BJ (cell line): ENCODE data around the gene WASHC2A. TPM values are rescaled to one million over a fixed set of nuclear protein-coding genes. Genes with fewer than 3 reads are reported as not detected.
"Not testable (repeated sequence)": the region's sequence is repeated elsewhere in the genome, so short reads cannot be mapped to it uniquely, and the experiment has no call there.

ENCODE experiments used
- CTCF ChIA-PET: fragments of 350-600 bp; formaldehyde crosslinking; extraction: SDS; loops from one replicate; lab custom pipeline; 2021; ENCODE audit warnings: antibody characterized with exemption, inconsistent platforms; lab: Yijun Ruan, JAX
- POLR2A ChIA-PET: fragments of 300-600 bp; sonication (Branson Sonifier 250); formaldehyde crosslinking; extraction: SDS; loops from one replicate; lab custom pipeline; 2021; ENCODE audit warnings: antibody characterized with exemption; lab: Charles Lee
- DNase-seq: peaks from one replicate; pipeline ENCODE4 v3.0.0-alpha.2; 2011; ENCODE audit warnings: low read depth
- H3K27me3 ChIP-seq: 2 replicates; pipeline ENCODE4 v1.6.0; 2011; ENCODE audit warnings: low read length; ENCODE audit not compliant: control insufficient read depth, insufficient read depth
- H3K36me3 ChIP-seq: 2 replicates; pipeline ENCODE4 v1.5.1; 2011; ENCODE audit warnings: low read length; ENCODE audit not compliant: control insufficient read depth, insufficient read depth
- H3K4me3 ChIP-seq: 2 replicates; pipeline ENCODE4 v1.5.1; 2011; ENCODE audit warnings: low read depth, mild to moderate bottlenecking, control low read depth, low read length
- CTCF ChIP-seq: IDR thresholded peaks from 2 replicates; pipeline ENCODE4 v1.5.1; 2011; ENCODE audit warnings: low read depth, mild to moderate bottlenecking, control low read depth, inconsistent platforms, low read length, moderate library complexity; ENCODE audit not compliant: insufficient read depth
- polyA minus RNA-seq: library from RNA; depleted of rRNA, polyadenylated mRNA; stranded (reverse); fragments of >200 nt; gene quantifications from 2 replicates; pipeline ENCODE4 v1.2.3, GENCODE V29; 2011; rRNA and poly(A)+ RNA removed
- polyA plus RNA-seq: library from polyadenylated mRNA; depleted of rRNA; stranded (reverse); fragments of >200 nt; gene quantifications from 2 replicates; pipeline ENCODE4 v1.2.3, GENCODE V29; 2011; rRNA removed

WASHC2A gene
- 28.4 and 38.1 TPM in 2 replicates for polyA plus RNA-seq
- polyA minus RNA-seq = 18.0 and 22.1 TPM in 2 replicates

- H3K27me3 ChIP-seq, H3K36me3 ChIP-seq, CTCF ChIA-PET, POLR2A ChIA-PET, DNase-seq: not testable (repeated sequence)
- H3K4me3 ChIP-seq = peak within 1 kb of the TSS; percentile 78
Observed at GRCh38 chr10:50067546-50068351, at the start of gene WASHC2A. TSS of gene WASHC2A (plus strand) at chr10:50067954. CDS start at chr10:50068006, 52 bp downstream.

- H3K4me3 ChIP-seq, POLR2A ChIA-PET, DNase-seq, CTCF ChIA-PET, H3K27me3 ChIP-seq, H3K36me3 ChIP-seq: not testable (repeated sequence)
Observed at GRCh38 chr10:50019279-50019678, 48.5 kb upstream of the WASHC2A start.

- H3K4me3 ChIP-seq, POLR2A ChIA-PET, H3K27me3 ChIP-seq, H3K36me3 ChIP-seq, CTCF ChIA-PET, DNase-seq: not testable (repeated sequence)
Observed at GRCh38 chr10:50020451-50021024, 47.2 kb upstream of the WASHC2A start.

GRCh38 chr10:50021646-50022045 lies 46.1 kb upstream of the WASHC2A start:
- H3K4me3 ChIP-seq = no peak overlapping the region
- POLR2A ChIA-PET = no interaction called here
- no peak for TF ChIP-seq CTCF
- H3K27me3 ChIP-seq = peaks cover 6% of the 10 kb centered on the region
- CTCF ChIA-PET = no interaction called here
- DNase-seq = no peak
- no peaks in the 10 kb centered on the region for H3K36me3 ChIP-seq

DNA sequence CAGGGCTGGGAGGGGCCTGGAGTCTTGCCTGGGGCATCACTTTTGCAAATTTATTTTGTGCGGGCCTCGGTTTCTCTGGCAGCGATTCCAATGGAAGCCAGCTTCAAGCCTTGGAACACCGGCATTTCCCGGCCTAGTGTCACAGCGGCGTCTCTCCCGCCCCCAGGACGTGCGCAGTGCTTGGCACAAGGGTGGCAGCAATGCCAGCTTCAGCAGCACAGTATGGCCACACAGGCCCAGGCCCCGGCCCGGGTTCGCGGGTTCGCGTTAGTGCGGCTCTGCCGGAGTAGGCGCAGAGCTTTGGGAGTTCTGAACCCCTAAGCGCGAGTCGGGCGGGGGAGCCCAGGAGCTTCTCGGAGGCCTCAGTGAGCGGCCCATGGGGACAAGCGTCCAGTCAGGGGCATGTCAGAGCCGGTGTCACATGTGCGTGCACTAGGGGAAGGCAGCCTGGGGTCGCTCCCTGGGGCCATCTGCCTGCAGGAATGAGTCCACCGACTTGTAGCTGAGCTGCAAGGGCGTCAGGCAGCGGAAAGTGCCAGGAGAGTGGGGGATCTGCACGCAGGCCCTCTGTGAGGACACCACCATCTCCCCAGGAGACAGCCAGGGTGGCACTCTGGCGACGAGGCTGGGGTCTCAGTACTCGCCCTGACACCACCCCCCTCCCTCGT lies 42.9 kb upstream of the WASHC2A start:
- H3K4me3 ChIP-seq, POLR2A ChIA-PET, H3K36me3 ChIP-seq, CTCF ChIA-PET, DNase-seq, H3K27me3 ChIP-seq: not testable (repeated sequence)

- no peak for DNase-seq
- Histone ChIP-seq H3K4me3 (no peak overlapping the region), H3K27me3 (peaks cover 8% of the 10 kb centered on the region), H3K36me3 (no peaks in the 10 kb centered on the region)
- ChIA-PET POLR2A (no interaction called here), CTCF (no interaction called here)
- TF ChIP-seq CTCF = no peak
Observed at GRCh38 chr10:50025627-50026026, 42.1 kb upstream of the WASHC2A start.

DNA sequence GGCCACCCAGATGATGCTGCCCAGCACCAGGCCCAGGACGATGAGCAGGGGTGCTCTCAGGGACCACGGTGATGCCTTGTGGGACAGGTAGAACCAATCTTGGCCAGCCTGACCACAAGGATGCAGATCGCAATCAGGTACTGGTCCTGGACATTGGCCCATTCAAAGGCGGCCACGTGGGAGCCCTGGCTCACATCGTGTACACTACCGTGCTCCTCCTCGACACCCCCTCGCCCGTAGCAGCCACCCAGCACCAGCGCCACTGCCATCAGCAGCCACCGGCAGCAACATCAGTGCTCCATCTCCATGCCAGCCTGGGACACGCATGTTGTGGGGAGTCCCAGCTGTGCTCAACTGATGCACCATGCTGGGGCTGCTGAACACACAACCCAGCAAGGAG lies 40.6 kb upstream of the WASHC2A start:
- Histone ChIP-seq H3K36me3 (no peaks in the 10 kb centered on the region), H3K27me3 (peaks cover 8% of the 10 kb centered on the region), H3K4me3 (no peak overlapping the region)
- no peak for DNase-seq
- no peak for TF ChIP-seq CTCF
- ChIA-PET CTCF (no interaction called here), POLR2A (no interaction called here)
